BJ (cell line): Measurements from ENCODE around the gene ATP10A. TPM values are rescaled to one million over a fixed set of nuclear protein-coding genes. Genes with fewer than 3 reads are reported as not detected.

Experiments
- CTCF ChIA-PET: fragments of 350-600 bp; formaldehyde crosslinking; extraction: SDS; loops from one replicate; lab custom pipeline; 2021; ENCODE audit warnings: antibody characterized with exemption, inconsistent platforms; lab: Yijun Ruan, JAX
- POLR2A ChIA-PET: fragments of 300-600 bp; sonication (Branson Sonifier 250); formaldehyde crosslinking; extraction: SDS; loops from one replicate; lab custom pipeline; 2021; ENCODE audit warnings: antibody characterized with exemption; lab: Charles Lee
- DNase-seq: peaks from one replicate; pipeline ENCODE4 v3.0.0-alpha.2; 2011; ENCODE audit warnings: low read depth
- H3K27me3 ChIP-seq: 2 replicates; pipeline ENCODE4 v1.6.0; 2011; ENCODE audit warnings: low read length; ENCODE audit not compliant: control insufficient read depth, insufficient read depth
- H3K36me3 ChIP-seq: 2 replicates; pipeline ENCODE4 v1.5.1; 2011; ENCODE audit warnings: low read length; ENCODE audit not compliant: control insufficient read depth, insufficient read depth
- H3K4me3 ChIP-seq: 2 replicates; pipeline ENCODE4 v1.5.1; 2011; ENCODE audit warnings: low read depth, mild to moderate bottlenecking, control low read depth, low read length
- CTCF ChIP-seq: IDR thresholded peaks from 2 replicates; pipeline ENCODE4 v1.5.1; 2011; ENCODE audit warnings: low read depth, mild to moderate bottlenecking, control low read depth, inconsistent platforms, low read length, moderate library complexity; ENCODE audit not compliant: insufficient read depth
- polyA plus RNA-seq: library from polyadenylated mRNA; depleted of rRNA; stranded (reverse); fragments of >200 nt; gene quantifications from 2 replicates; pipeline ENCODE4 v1.2.3, GENCODE V29; 2011

Gene ATP10A
- polyA plus RNA-seq, 1 experiment, result 28.0 TPM

GRCh38 chr15:25852661-25853524 is 10.2 kb downstream of the ATP10A start:
- DNase-seq, result no peak
- Histone ChIP-seq H3K4me3 (no peak overlapping the region), H3K27me3 (no peaks in the 10 kb centered on the region), H3K36me3 (no peaks in the 10 kb centered on the region)
- ChIA-PET POLR2A (no interaction called here), CTCF (interaction anchor here (1.3 kb wide), 1 partner anchor 81 kb away, joined by 5 read pairs; no protein-coding TSS in a partner anchor)
- peak; percentile 26; the same call in 1 of the 2 replicates for TF ChIP-seq CTCF

GRCh38 chr15:25852027-25852426 is 11.1 kb downstream of the ATP10A start:
- Histone ChIP-seq H3K27me3 (no peaks in the 10 kb centered on the region), H3K4me3 (no peak overlapping the region), H3K36me3 (no peaks in the 10 kb centered on the region)
- ChIA-PET POLR2A (no interaction called here), CTCF (no interaction called here)
- DNase-seq, result no peak
- no peak for TF ChIP-seq CTCF

GRCh38 chr15:25850154-25851111 is 12.7 kb downstream of the ATP10A start:
- H3K27me3 ChIP-seq, result no peaks in the 10 kb centered on the region
- peak overlapping the region; percentile 23 for H3K4me3 ChIP-seq
- POLR2A ChIA-PET, result no interaction called here
- no peak for TF ChIP-seq CTCF
- no peak for DNase-seq
- CTCF ChIA-PET, result no interaction called here
- H3K36me3 ChIP-seq, result no peaks in the 10 kb centered on the region

GRCh38 chr15:25849157-25849921 is 13.8 kb downstream of the ATP10A start:
- ChIA-PET POLR2A (no interaction called here), CTCF (interaction anchor here (1.1 kb wide), 1 partner anchor 20 kb away, joined by 3 read pairs; no protein-coding TSS in a partner anchor)
- DNase-seq, result peak; percentile 80
- H3K36me3 ChIP-seq, result no peaks in the 10 kb centered on the region
- no peaks in the 10 kb centered on the region for H3K27me3 ChIP-seq
- peak overlapping the region; percentile 33 for H3K4me3 ChIP-seq
- no peak for TF ChIP-seq CTCF
